NOMO-1 treated with dmso at 0.1 percent for 144 hours (cell line): Measurements from ENCODE around the gene OTULINL.

Source experiments
- DNase-seq: peaks from one replicate; lab custom pipeline; 2025; ENCODE audit not compliant: unreplicated experiment; lab: John Stamatoyannopoulos, UW

Gene OTULINL

DNA sequence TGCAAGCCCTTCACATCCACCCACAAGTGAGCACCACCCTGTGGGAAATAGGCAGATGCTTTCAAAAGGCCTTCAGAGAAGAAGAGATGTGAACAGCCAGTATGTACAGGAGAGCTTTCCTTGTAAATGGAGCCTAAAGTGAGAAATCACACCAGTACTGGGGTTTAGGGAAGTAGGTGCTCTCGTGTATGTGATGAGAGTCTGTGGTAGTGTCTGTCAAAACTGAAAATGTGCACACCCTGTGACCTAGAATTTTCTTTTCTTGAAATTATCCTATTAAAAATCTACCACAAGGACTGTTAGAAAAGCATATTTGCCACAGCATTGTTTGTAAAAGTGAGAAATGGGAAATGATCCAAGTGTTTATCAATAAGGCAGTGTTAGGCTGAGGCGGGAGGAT is 16.6 kb downstream of the OTULINL start:
- peak; percentile 22 for DNase-seq

DNA sequence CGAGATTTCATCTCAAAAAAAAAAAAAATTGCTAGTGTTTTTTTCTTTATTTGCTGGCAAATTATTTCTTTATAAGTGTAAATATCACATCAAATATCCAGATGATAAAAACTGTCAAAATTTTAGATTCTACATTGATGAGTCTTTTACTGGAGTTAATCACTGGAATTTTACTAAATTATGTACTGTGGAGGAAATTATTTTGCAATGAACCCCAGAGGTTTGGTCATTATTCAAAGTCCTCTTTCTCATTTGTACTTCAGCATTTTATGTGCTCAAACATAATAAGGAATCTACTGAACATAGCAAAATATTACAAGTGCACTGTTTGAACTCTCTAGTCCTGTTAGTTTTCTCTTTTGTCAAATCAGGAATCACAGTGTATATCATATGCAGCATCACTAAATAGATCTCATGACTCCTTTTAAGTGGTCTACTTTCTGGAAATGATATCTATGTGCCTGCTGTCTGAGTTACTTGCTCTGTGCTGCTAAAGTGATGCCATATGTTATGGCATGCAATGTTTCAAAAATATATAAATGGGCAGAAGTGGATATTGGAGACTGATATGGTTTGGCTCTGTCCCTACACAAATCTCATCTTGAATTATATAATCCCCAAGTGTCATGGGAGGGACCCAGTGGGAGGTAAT is 18.0 kb downstream of the OTULINL start:
- no peak for DNase-seq

DNA sequence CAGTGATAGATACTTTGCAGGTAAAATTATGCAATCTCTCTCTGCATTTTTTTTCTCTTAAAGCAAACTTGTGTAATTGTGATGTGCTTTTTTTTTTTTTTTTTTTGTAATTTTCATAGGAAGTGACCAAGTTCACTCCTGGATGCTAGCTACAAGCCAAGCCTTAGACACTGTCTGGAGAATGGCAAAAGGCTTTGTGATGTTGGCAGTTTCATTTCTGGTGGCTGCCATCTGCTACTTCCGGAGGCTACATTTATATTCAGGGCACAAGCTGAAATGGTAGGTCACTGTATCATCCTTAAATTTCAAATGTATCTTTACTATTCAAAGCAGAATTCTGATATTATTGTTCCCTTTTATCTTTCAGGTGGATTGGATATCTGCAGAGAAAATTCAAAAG is 19.3 kb downstream of the OTULINL start:
- DNase-seq, result no peak

DNA sequence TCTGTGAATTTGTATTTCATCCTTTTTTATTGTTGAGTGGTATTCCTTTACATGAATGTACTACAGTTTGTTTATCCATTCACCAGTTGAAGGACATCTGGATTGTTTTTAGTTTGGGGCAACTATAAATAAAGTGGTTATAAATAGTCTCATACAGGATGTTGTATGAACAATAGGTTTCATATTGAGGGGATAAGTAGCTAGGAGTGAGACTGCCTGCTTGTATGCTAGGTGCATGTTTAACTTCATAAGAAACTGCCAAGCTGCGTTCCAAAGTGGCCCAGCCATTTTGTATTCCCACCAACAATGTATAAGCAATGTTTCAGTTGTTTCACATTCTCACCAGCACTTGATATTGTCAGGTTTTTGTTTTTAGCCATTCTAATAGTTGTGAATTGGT is 21.5 kb downstream of the OTULINL start:
- DNase-seq, result no peak

DNA sequence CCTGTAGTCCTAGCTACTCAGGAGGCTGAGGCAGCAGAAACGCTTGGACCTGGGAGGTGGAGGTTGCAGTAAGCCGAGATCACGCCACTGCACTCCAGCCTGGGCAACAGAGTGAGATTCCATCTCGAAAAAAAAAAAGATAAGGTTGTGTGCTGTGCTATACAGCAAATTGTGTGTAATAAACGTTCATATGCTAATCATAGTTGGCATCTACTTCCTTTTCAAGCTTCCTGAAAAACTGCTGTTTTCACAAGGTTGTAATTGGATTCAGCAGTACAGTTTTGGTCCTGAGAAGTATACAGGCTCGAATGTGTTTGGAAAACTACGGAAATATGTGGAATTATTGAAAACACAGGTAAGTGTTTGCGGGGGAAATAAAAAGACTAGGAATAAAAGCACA is 25.5 kb downstream of the OTULINL start:
- no peak for DNase-seq

DNA sequence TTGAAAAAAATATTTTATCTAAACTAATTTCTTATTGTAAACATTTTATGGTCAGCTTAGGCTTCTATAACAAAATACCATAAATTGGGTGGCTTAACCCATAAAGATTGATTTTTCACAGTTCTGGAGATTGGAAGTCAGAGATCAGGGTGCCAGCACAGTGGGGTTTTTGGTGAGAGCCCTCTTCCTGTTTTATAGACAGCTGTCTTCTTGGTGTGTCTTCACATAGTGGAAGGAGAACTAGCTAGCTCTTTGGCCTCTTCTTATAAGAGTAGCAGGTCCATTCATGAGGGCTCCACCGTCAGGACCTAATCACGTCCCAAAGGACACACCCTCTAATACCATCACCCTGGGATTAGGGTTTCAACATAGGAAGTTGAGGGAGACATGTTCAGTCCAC is 26.6 kb downstream of the OTULINL start:
- DNase-seq, result no peak

DNA sequence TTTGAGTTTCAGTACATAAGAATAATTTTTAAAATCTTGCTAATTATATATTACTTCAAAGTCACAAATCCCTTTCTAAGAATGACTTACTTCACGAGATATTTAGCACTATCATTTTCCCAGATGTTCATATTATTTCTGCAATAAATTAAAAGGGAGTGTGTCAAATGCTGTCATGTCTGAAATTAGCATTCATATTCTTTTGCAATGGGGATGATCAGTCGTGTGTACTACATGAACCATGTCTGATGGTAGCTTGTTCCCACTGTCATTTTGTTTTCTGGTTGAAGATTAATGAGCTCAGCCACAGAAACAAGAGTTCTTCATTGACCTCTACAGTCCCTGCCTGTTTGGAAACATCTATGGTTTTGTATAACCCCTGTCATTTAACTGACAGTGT is 30.1 kb downstream of the OTULINL start:
- no peak for DNase-seq

DNA sequence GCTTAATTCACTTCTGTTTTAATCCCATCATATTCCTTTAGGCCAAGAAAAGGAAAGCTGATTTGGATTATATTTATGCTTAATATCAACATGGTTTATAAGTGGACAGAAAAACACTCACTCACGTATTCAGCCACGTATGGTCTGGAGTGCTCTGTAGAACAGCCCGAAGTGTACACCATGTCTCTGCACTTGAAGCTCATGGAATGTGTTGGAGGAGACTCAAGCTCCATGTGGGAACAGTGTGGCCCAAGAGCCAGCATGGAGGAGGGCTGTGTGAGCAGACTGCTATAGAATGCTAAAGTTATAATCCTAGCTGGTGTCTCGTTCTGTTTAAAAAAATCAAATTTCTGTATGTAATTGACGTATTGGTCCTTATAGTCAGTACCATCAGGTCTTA is 32.9 kb downstream of the OTULINL start:
- no peak for DNase-seq

DNA sequence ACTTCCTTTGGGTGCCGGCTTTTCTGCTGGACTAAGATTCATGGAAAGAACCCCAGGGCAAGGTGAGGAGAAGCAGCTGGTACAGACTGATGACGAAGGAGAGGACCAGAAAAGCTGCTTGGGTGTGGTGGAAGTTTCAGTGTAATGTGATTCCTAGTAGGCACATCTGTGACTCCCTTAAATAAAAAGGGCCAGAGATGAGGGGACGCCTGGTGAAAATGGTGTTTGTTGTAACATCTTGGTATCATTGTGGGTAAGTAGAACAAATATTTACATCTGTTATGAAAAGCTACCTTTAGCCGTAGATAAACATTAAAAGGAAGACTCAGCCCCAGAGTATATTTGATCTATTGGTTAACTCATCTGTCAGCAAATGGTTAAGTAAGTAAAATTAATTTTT is 33.8 kb downstream of the OTULINL start:
- DNase-seq, result no peak

DNA sequence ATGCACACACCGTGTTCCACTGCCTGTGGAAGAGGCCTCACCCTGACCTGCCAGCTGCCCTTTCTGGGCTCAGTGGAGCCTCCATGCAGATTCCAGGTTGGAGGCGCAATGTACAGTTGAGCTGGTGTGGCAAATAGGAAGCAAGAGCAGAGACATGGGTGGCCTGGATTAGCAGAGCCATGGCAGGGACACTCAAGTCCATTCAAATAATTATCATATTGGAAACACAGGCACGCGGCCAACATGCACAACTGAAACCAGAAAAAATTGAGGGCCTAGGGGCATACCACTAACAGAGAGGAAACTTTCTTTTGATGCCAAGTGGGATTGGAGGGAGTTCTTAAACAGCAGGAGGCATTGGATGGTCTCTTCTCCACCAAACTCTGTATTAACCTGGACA is 35.8 kb downstream of the OTULINL start:
- no peak for DNase-seq

DNA sequence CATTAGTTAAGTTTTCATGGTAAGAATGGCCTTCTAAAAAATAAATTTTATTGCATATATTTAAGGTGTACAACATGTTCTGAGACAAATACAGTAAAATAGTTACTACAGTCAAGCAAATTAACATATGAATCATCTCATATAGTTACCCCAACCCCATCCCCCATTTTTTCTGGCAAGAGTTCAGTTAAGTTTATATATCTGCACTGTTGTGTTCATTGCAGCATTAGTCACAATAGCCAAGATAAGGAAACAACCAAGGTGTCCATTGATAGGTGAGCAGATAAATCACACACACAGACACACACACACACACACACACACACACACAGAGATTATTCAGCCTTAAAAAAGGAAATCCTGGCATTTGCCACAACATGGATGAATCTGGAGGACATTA is 45.7 kb downstream of the OTULINL start:
- DNase-seq, result no peak

DNA sequence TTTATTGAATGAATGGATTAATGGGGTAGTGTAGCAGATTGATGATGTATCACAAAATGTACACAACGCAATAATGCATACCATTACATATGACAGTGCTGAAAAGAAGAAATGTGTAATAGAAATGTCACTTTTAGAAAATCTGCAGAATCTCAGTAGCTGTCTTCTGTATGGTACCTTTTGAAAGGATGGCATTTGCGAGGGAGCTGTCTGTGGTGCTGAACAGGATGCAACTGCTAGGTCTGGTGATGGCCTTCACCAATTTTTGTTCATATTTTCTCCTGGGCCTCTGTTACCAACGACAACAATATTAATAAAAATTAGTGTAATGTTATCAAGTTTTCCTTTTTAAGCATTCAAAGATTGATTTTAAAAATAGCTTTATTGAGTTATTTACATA is 46.8 kb downstream of the OTULINL start:
- peak; percentile 46 for DNase-seq

DNA sequence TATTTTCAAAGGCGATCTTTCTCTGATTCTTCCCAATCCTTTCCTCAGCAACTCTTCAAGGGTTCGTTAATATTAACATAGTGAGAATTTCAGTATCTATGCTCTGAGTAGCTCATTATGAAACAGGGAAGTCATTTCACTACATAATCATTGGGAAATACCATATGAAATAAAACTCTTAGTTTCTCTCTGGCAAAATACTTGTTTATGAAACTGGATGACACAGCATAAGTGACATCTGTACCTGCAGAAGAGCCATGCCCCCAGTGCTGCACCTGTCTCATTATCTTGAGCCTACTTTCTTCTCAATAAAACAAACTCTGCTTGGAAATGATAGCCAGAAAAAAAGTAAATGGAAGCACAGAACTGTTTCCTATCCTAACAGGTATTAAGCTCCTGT is 49.1 kb downstream of the OTULINL start:
- DNase-seq, result no peak

DNA sequence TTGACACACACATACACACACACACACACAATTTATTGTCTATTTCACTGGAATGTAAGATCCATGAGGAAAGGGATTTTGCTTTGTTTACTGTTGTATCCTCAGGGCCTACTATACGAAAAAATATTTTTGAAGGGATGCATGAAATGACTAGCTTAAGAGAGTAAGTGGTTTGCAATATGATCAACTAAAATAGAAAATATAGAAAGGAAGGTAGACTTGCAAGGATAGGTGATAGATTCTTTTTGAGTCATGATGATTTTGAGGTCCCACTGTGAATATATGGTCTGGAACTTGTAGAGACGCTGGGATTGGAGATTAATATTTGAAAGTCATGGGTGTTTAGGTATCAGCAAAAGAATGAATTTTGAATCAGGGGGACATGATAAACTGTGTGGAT is 54.1 kb downstream of the OTULINL start:
- DNase-seq, result no peak

DNA sequence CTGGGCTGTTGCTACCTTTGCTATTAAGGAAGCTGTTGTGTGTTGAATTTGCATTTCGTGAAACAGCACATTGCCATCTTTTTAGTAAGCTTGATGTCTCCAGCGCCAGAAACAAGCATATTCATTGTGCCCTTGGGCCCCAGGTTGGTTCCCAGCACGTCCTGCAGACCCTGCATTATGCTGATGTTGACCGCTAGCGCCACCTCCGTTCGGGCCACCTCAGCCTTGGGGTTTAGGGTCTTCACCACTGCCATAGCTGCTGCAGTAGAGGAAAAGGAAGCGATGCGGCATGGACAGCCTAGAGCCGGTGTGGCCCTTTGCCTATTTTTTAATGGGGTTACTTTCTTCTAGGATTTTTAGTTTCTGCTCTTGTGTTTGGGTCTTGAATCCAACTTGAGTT is 59.2 kb downstream of the OTULINL start:
- no peak for DNase-seq

DNA sequence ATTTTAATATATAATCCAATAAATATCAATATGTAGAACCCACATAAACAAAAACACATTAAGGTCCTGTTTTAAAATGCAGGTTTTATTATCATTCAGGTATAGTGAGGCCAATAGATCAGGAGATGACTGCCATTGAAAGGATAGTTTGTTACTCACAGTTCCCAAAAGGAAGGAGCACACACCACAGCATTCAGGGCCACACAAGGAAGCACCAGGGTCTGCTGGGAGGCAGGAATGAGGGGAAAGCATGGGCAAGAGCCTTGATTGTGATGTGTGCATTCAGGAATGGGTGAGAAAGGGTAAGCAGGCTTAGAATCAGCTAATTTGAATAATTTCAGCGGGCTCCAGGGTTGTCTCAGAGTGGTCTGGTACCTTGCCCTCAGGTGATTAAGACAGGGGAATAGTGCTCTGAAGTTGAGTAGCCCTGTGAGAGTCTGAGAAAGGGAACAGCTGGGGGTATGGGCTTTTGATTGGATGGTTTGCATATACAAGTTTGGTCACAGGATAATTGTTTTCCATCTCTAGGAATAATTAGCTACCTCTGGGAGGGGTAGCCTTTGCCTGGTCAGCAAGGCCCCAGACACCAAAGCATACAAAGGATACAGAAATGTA is 63.1 kb downstream of the OTULINL start:
- DNase-seq, result no peak

DNA sequence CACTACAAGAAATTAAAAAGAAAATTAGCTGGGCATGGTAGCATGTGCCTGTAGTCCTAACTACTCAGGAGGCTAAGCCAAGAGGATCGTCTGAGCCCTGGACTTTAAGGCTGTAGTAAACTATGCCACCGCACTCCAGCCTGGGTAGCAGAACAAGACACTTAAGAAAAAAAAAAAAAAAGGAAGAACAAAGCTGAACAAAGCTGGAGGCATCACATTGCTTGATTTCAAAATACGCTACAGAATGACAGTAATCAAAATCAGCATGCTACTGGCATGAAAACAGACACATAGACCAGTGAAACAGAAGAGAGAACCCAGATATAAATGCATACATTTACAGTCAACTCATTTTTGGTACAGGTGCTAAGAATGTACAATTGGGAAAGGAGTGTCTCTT is 68.5 kb downstream of the OTULINL start:
- DNase-seq, result no peak

DNA sequence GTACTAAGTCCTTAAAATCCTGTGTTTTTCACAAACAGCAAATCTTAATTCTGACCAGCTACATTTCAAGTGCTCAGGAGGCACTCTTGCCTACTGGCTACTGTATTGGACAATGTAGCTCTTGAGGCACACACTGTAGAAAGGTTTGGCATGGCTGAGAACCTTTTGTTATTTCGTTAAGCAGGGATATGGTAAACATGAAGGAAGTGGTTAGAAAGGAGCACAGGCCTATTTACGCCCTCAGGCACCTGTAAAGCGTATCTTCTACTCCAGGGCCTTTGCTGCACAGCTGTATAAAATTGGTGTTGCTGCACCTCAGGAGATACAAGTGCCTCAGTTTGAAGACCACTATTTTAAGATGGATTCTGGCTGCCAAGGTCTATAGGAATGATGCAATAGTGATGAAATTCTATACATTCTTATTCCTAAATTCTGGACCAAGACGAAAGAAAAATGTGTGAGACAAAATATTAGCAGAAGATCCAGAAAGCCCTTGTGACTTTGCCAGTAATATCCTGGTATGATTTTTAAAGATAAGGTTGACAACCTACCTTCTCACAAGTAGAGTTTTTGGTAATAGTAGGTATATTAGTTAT is 73.7 kb downstream of the OTULINL start:
- no peak for DNase-seq

DNA sequence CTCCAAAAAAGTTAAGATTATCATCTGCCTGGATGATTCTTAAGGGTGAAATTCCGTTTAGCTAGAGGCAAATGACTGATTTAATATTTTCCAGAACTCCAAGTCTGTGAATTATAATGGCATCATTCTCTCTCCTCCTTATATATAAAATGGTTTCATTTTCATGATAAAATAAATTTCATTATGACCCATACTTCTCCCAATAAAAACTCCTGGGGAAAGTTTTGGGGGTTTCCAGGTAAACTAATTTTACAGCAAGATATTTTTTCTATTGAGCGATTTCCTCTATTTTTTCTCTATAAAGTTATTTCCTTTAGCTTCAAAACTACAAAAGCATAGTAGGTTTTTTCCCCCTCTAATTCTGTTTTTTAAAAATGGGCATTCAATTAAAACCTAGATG is 75.3 kb downstream of the OTULINL start:
- no peak for DNase-seq

DNA sequence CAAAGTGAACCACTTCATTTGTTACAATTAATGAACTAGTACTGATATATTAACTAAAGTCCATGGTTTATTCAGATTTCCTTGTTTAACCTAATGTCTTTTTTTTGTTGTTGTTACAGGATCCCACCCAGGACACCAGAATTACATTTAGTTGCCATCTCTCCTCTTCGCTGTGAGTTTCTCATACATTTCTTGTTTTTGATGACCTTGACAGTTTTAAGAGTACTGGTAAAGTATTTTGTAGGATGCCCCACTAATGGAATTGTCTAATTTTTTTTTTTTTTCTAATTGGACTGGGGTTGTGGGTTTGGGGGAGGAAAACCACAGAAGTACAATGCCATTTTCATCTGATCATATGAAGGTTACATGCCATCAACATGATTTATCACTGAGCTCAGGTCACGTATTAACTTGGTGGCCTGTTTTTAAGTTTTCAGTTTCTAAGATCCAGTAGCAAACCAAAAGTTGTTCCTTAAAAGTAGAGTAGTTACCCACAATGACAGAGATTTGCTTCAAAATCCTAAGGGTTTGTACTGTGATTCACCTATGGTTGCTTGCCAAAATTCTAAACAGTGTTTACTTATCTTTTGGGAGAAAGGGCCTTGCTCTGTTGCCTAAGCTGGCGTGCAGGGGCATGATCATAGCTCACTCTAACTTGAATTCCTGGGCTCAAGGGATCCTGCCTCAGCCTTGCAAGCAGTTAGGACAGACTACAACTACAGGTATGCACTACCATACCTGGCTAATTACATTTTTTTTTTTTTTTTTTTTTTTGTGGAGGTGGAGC is 78.4 kb downstream of the OTULINL start:
- no peak for DNase-seq

DNA sequence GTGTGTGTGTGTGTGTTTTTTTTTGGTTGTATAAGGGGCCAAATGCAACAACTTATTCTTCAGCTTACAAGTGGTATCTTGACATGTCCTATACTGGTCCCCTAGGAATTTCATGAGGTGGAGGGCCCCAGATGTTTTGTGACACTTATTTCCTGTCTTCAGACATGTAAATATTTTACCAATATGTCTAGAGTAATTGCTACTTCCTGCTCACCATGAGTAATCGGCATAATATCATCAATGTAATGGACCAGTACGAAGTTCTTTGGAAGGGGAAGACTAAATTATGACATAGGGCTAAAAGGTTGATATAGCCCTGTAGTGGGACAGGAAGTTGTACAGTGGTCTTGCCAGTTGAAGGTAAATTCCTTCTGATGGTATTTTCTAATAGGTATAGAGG is 79.2 kb downstream of the OTULINL start:
- no peak for DNase-seq
